Kidney (tissue), 14 donors: ENCODE data around the gene WDR70. TPM values are rescaled to one million over a fixed set of nuclear protein-coding genes. Genes with fewer than 3 reads are reported as not detected.

Source experiments
- DNase-seq, 5 donors: peaks; one replicate each; pipeline ENCODE4 v3.0.0-alpha.2; 2013 to 2020
- FAIRE-seq: peaks from 2 replicates; lab custom pipeline; 2012; peaks lifted over from hg19 to GRCh38; lab: Jason Lieb, UNC
- H3K27ac ChIP-seq, 2 donors: one replicate each; pipeline ENCODE4 v1.7.0; 2013; ENCODE audit warnings: low read depth in 2 of 2, low read length in 2 of 2, inconsistent platforms in 1 of 2
- H3K27me3 ChIP-seq: one replicate; pipeline ENCODE4 v1.7.1; 2013; ENCODE audit warnings: low read length, inconsistent platforms; ENCODE audit not compliant: control insufficient read depth, insufficient read depth
- H3K36me3 ChIP-seq, 3 donors: one replicate each; pipeline versions ENCODE4 v1.7.0 to v1.7.1; 2013; ENCODE audit warnings: low read length in 3 of 3, control low read depth in 1 of 3, inconsistent platforms in 1 of 3; ENCODE audit not compliant: insufficient read depth in 3 of 3, control insufficient read depth in 2 of 3
- H3K4me1 ChIP-seq, 3 donors: one replicate each; pipeline versions ENCODE4 v1.7.0 to v1.7.1; 2013; ENCODE audit warnings: low read length in 3 of 3, inconsistent platforms in 1 of 3, low read depth in 1 of 3; ENCODE audit not compliant: control insufficient read depth in 2 of 3, insufficient read depth in 2 of 3
- H3K4me3 ChIP-seq, 3 donors: one replicate each; pipeline versions ENCODE4 v1.7.0 to v1.8.1; 2013; ENCODE audit warnings: low read length in 3 of 3, control low read depth in 1 of 3, inconsistent platforms in 1 of 3
- H3K9ac ChIP-seq, 3 donors: one replicate each; pipeline versions ENCODE4 v1.7.0 to v1.7.1; 2013; ENCODE audit warnings: low read length in 3 of 3, control low read depth in 1 of 3, inconsistent platforms in 1 of 3
- H3K9me3 ChIP-seq, 3 donors: one replicate each; pipeline versions ENCODE4 v1.7.0 to v1.7.1; 2013; ENCODE audit warnings: low read length in 3 of 3, control low read depth in 1 of 3, inconsistent platforms in 1 of 3; ENCODE audit not compliant: control insufficient read depth in 2 of 3, insufficient read depth in 1 of 3
- CTCF ChIP-seq: IDR thresholded peaks from 3 replicates; pipeline ENCODE4 v1.5.1; 2012; ENCODE audit warnings: mild to moderate bottlenecking, moderate library complexity, borderline replicate concordance; ENCODE audit not compliant: insufficient read depth; ENCODE audit errors: extremely low read depth
- intact Hi-C: fragments of 100-400 bp; cut with DNase I; formaldehyde crosslinking; loops from one replicate; pipeline ENCODE4 v1.11.1; 2022
- polyA plus RNA-seq: library from polyadenylated mRNA; stranded (reverse); fragments of 350-450 nt; fragmentation: Illumina TruSeq; extraction: RNeasy Lipid Tissue Mini Kit (QIAGEN cat#74804); gene quantifications from one replicate; pipeline ENCODE4 v1.2.3, GENCODE V29; 2014; ENCODE audit warnings: low read depth, low replicate concordance; ENCODE audit not compliant: insufficient read depth
- total RNA-seq: library from RNA; stranded (reverse); fragmentation: NEBNext Ultra II Directional; extraction: Animal tissue kit (Norgen Biotek cat#: 25700); gene quantifications from one replicate; pipeline ENCODE4 v1.2.1, GENCODE V29; 2021
- donor health status: control.
- donor health status: control.
- donor health status: control.
- donor health status: control.
- donor health status: control.
- donor health status: DM: yes; HTN: yes; CAD: no.
- donor health status: Normal renal cell carcinoma (clear cell type).

Gene WDR70
- total and polyA plus RNA-seq, 2 donors from 2014 or later = 27.2 to 32.3 TPM

GRCh38 chr5:37665272-37665671, 286.2 kb downstream of the WDR70 start:
- H3K27ac ChIP-seq = no peak overlapping the region
- TF ChIP-seq CTCF = no peak

GRCh38 chr5:37665889-37666288, 286.8 kb downstream of the WDR70 start:
- FAIRE-seq (no peak), DNase-seq (peak; percentile 63 to 83 (median 76))
- Histone ChIP-seq H3K9ac (no peak overlapping the region), H3K9me3 (no peaks in the 10 kb centered on the region), H3K4me3 (no peak overlapping the region), H3K27ac (no peak overlapping the region), H3K36me3 (no peaks in the 10 kb centered on the region), H3K4me1 (peaks cover 0 to 4% (median 0%) of the 10 kb centered on the region in 3 donors), H3K27me3 (no peaks in the 10 kb centered on the region)
- TF ChIP-seq CTCF = no peak
- intact Hi-C loops = no loop called here

More at GRCh38 chr5:37665272-37665671, 286.2 kb downstream of the WDR70 start:
- Histone ChIP-seq H3K36me3 (no peaks in the 10 kb centered on the region), H3K4me1 (peaks cover 0 to 4% (median 0%) of the 10 kb centered on the region in 3 donors), H3K9ac (no peak overlapping the region), H3K4me3 (no peak overlapping the region), H3K9me3 (no peaks in the 10 kb centered on the region), H3K27me3 (no peaks in the 10 kb centered on the region)
- DNase-seq = peak in 1 of 5 donors; percentile 13
- intact Hi-C loops = no loop called here
- no peak for FAIRE-seq

- intact Hi-C loops = no loop called here
Measured at GRCh38 chr5:37667430-37667829, 288.3 kb downstream of the WDR70 start.

More at GRCh38 chr5:37667430-37667829, 288.3 kb downstream of the WDR70 start:
- Histone ChIP-seq H3K27me3 (no peaks in the 10 kb centered on the region), H3K9ac (no peak overlapping the region), H3K4me3 (no peak overlapping the region), H3K27ac (no peak overlapping the region), H3K36me3 (no peaks in the 10 kb centered on the region), H3K4me1 (peaks cover 0 to 4% (median 0%) of the 10 kb centered on the region in 3 donors), H3K9me3 (no peaks in the 10 kb centered on the region)
- FAIRE-seq = no peak
- TF ChIP-seq CTCF = no peak
- DNase-seq = no peak
